ENCODE results near the gene SNRPA1.

The SNRPA1 gene

DNA sequence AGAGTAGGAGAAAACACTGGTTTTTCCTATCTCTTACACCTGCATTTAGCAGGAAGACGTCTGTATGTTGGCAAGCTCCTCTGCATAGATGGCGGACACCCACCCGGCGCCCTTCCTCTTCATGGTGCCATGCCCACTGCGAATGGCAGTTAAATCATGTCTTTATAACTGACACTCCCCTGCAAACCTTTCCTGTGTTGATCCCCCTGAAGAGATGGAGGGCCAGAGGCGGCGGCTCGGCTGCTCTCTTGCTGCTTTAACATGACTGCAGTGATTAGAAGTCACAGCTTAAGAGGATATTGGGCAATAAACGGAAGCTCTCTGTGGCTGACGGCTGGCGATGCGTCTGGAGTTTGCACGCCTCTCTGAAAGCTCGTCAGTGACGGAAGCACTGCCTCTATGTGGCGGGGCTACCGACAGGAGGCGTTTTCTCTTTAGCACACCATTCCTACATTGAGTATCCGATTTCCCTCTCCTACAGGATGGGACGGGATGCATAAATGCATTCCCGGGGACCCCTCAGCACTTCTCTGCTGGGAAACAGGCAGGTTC is 25.5 kb upstream of the SNRPA1 start:
- in situ Hi-C loops (cut with HindIII; ENCODE audit: low sequenced_read_pairs): no loop called here

DNA sequence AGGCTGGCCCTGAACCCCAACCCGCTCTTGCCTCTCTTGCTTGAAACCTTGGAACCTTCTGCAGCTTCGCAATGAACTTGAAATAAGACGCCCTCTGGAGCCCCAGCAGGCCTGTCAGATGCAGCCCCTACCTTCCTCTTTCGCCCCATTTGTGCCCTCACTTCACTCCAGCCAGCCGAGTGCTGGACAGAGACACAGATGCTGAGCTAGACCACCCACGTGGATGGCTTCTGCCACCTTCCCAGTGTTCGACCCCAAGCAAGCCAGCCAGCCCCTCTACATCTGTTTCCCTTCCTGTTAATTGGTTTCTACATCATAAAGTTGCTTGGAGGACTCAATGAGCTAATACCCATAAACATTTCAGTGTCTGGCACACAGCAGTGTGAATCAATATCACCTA is 23.8 kb upstream of the SNRPA1 start:
- in situ Hi-C loops (cut with HindIII; ENCODE audit: low sequenced_read_pairs): loop anchor here (5.0 kb wide), 1 partner anchor 43 kb away; no protein-coding TSS in a partner anchor

DNA sequence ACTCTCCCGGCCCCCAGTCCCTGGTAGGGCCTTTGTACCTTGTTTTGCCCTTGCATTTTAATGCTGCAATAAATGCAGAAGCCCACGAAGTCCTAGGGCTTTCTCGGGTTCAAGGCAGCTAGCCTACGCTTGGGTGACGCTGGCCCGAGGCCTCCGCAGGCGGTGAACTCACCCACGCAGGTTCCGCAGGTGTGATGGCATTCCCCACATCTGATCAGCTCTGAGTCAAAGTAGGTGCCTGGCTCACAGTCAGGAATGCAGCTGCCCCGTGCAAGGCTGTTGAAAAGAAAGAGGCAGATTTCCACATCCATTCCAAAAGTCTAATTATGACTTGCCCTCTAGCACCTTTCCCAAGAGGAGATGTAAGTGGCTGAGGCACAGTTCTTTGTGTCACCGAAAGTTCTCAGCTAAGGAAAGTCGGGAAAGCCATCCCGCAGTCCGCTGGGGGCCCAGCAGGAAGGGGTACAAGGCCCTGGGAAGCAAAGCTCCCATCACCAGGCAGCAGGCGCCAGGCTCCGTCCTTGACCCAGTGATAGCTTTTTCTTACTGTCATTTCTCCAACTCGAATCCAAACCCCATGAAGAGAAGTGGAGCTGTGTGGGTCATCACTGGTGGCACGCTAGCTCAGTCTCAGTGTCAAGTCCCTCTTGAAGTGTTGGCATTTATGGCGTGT is 23.2 kb upstream of the SNRPA1 start:
- in situ Hi-C loops (cut with HindIII; ENCODE audit: low sequenced_read_pairs): loop anchor here (5.0 kb wide), 1 partner anchor 44 kb away; no protein-coding TSS in a partner anchor

DNA sequence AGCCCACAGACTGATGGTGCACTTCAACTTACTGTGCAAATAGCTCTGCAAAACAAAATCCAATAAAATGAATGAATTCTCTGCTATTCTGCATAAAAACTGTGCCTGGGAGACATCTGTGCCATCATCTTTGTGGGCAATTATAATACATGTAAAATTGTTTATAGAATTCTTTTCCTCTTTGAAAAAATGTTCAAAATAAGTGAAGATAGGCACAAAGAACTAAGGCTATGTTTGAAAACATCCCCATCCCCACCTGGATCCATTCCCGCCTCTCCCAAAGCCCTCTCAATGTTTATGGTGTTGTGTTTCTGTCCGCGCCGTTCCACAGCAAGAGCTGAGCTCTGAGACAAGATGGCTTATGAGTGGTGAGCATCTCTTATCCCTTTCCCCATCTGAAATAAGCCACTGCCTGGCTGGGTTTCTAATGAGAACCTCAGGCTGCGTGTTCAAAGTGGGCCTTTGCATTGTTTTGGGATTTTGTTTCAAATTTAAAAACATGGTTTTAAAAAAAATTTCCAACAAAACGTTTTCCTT is 22.4 kb upstream of the SNRPA1 start:
- in situ Hi-C loops (cut with HindIII; ENCODE audit: low sequenced_read_pairs): loop anchor here (5.0 kb wide), 1 partner anchor 45 kb away; no protein-coding TSS in a partner anchor

DNA sequence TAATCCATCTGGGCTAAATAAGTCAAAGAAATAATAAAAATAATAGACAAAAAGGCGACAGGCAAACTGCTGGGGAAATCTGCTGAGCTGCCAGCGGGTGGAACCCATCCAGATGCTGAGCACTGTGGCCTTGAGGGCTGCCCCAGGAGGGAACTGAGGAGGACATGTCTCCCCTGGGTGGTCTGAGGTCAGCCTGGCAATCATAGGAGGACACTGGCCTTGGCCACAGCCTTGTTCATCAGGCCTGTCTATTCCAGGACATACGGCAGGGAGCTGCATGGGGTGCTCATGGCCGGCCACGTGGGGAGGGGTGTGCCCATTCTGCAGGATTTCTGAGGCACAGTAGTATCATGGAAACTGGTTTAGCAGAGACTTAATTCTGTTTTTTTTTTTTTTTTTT is 21.5 kb upstream of the SNRPA1 start:
- in situ Hi-C loops (cut with HindIII; ENCODE audit: low sequenced_read_pairs): loop anchor here (5.0 kb wide), 1 partner anchor 46 kb away; no protein-coding TSS in a partner anchor

DNA sequence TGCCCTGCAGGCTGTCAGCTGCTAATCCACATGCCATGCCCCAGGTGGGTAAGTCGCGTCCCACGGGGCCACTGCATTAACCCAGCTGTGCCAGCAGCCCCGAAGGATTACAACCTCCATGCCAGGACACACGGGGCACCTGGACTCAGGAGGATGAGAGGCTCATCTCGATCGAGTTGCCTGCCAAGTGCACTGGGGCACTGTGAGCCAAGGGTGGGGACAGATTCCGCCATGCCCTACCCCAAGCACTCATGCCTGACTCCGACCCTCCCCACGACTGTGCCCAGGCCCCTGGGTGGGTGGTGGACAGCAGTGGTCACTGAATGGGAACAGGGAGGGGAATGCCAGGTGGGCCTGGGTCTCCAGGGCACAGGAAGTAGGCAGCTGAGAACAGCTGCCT is 20.7 kb upstream of the SNRPA1 start:
- in situ Hi-C loops (cut with HindIII; ENCODE audit: low sequenced_read_pairs): loop anchor here (5.0 kb wide), 1 partner anchor 47 kb away; no protein-coding TSS in a partner anchor

DNA sequence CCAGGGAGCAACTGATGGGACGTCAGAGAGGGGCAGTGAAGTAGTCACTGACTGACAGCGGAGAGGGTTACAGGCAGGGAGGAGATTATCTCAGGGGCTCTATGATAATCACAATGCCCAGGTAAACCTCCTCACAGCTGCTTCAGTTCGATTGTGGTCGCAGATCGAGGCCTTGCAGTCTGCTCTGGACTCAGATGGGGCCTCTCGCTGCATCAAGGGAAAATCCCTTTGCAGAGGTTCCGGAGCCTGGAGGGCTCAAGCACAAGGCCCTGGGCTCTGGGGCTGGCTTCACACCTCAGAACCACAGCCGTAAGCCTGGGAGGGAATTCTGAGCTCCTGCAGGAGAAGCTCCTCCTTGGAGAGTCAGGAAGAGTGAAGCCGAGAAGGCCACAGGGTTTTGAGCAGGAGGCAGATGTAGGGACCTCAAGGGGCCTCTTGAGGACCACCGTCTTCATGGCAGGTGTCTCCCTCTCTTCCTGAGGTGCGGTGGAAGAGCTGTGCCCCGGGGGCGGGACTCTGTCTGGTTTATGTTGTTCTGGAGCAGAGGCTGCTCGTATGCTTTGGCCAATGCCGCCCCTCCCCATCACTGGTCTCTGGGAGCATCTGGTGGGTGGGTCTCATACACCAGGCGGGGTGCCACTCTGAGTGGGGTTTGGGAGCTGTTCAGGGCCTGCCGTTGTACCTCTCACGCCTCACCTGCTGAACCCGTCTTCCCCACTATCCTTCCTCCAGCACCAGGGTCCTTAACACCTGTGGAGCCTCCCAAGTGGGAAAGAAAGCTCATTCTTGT is 19.5 kb upstream of the SNRPA1 start:
- in situ Hi-C loops (cut with HindIII; ENCODE audit: low sequenced_read_pairs): loop anchor here (5.0 kb wide), 1 partner anchor 48 kb away; no protein-coding TSS in a partner anchor

DNA sequence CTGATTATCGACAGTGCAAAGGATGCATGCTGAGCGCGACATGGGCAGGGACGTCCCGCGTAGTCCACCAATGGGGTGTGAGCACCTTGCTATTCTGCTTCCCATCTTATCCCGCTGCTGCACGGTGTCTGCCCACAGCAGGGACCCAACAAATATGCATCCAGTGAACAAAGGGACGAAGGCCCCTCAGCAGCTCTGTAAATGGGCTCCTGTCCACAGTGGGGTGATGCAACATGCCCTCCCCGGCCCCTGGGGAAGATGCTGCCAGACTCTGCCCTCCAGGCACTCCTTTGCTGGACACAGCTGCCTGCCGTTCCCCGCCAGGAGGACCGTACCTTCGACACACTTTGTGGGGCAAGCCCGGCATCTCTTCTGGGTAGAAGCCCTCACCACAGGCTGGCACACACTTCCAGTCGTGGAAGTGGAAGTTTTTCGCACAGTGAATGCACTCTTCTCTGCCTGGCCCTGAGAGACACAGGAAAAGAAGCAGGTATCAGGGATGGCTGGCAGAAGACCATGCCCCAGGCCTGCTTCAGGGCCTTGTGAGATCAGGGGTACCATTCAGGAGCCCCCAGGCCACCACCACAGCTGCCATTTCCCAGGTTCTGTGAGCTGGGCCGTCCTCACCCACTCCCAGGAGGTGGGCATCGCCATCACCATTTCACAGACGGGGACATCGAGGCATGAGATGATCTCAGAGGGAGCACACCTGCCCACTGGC is 18.2 kb upstream of the SNRPA1 start:
- in situ Hi-C loops (cut with HindIII; ENCODE audit: low sequenced_read_pairs): no loop called here

DNA sequence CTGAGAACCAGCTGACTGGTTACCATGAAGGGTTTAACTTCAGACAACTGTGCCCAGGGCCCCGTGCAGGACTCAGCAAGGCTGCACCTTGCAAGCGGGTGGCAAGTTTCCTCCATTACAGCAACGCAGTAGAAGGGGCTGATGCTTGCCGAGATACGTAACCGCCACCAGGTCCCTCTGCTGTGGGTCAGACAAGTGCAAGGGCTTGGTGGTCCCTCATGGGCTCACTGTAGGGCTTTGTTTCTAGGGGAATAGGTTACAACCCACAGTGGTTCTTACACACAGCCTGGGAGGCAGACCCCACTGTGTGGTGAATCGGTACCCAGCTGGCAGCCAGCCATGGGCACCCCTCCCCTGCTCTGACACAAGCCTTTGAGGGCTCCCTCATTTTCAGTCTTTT is 15.5 kb upstream of the SNRPA1 start:
- in situ Hi-C loops (cut with HindIII; ENCODE audit: low sequenced_read_pairs): no loop called here

DNA sequence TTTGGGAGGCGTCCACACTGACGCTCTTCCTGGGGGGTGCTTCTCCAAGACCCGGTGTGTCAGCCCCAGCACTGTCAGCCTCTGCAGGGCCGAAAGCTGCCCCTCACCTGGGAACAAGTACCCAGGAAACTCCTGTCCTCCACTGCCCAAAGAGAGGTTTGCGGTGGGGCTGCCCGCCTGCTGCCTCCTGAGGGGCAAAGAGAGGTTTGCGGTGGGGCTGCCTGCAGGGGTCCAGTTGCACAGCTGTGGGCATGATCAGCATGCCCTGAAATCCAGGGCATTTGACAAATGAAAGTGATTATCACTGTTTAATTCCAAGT is 15.1 kb upstream of the SNRPA1 start:
- in situ Hi-C loops (cut with HindIII; ENCODE audit: low sequenced_read_pairs): no loop called here

DNA sequence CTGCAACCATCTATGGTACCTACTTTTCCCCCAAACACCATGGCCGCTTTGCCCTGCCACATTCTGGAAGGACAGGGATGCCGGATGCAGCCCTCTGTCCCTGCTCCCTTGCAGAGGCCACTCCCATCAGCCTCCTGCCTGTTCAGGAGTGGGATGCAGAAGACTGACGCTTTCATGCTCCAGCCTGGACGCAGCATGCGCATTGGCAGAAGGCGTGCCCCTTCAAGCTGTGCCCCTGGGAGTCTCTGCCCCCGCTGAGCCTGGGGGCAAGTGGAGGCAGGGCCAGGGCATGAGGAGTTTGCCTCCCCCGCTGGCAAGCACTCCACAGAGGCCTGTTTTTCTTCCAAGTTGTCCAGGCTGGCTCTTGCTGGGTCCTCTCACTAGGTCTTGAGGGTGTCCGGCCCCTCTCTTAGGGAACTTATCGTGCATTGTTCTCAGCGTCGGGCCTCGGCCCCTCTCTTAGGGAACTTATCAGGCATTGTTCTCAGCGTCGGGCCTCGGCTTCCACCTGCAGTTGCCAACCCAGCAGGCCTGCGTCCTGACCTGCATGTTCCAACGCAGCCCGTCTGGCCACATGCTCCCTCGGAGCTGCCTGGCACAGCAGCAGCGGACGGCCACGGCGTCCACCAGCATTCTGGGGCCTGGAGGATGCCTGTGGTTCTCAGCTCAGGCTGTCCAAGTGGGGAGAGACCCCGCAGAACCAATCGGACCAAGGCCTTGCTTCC is 14.6 kb upstream of the SNRPA1 start:
- in situ Hi-C loops (cut with HindIII; ENCODE audit: low sequenced_read_pairs): no loop called here

DNA sequence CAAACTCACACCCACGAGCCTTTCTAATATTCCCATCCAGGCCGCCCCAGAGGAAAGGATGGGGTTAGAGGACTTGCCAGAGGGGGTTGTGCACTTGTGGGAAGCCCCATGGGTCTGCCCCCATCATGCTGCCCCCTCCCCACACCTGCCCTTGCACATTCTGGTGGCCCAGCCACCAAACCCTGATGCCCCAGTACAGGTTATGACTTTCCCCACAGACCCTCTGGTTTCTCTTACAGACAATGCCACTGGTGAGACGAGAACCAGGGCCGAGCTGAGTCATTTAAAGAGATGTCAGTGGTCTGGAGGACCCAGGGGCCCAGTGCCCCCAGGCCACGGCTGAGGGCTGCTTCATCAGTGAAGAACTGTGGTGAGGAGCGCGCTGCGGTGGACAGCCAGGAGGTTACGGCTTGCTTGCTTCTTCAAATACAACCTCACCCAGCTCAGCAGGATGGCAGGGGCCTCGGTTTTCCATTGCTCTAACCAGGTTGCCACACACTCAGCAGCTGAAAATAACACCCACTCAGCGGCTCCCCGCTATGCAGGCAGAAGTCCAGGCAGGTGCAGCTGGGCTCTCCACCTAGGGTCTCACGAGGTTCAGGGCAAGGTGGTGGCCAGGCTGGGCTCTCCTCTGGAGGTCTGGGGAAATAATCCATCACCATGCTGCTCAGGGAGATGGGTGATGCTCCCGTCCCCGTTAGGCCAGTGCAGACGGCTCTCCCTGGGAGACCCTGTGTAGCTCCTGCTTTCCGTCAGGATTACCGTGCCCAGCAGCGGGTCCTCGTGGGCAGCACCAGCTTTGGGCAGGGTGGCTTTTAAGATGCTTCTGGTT is 13.8 kb upstream of the SNRPA1 start:
- in situ Hi-C loops (cut with HindIII; ENCODE audit: low sequenced_read_pairs): no loop called here

DNA sequence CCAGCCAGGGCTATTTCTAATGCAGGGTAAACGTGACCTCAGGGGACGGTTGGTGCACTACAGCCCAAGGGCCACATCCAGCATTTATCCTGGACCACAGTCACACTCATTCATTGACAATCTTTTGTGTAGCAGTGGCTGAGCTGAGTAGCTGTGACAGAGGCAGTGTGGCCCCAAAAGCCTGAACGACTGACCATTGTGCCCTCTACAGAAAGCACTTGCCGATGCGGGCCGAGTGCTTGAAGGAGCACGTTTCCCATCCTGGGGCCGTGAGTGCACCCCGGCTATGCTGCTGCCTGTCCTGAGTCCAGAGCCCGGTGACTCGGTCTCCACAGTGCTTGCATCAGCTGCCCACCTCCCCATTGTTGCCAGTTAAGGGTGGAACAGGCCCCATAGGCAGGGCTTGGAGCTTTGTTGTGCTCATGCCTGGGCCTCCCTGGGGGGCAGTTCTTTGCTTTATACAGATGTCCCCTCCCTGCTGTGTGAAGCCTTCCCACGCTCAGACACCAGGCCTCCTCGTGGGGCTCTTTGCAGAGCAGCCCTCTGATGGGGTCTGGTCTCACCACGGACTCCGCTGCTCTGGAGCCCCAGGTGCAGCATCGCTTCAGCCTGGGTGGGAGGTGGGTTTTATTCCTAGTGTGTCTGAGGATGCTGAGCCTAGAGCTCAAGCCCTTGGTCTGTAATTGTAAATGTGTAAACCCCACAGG is 13.0 kb upstream of the SNRPA1 start:
- in situ Hi-C loops (cut with HindIII; ENCODE audit: low sequenced_read_pairs): no loop called here

DNA sequence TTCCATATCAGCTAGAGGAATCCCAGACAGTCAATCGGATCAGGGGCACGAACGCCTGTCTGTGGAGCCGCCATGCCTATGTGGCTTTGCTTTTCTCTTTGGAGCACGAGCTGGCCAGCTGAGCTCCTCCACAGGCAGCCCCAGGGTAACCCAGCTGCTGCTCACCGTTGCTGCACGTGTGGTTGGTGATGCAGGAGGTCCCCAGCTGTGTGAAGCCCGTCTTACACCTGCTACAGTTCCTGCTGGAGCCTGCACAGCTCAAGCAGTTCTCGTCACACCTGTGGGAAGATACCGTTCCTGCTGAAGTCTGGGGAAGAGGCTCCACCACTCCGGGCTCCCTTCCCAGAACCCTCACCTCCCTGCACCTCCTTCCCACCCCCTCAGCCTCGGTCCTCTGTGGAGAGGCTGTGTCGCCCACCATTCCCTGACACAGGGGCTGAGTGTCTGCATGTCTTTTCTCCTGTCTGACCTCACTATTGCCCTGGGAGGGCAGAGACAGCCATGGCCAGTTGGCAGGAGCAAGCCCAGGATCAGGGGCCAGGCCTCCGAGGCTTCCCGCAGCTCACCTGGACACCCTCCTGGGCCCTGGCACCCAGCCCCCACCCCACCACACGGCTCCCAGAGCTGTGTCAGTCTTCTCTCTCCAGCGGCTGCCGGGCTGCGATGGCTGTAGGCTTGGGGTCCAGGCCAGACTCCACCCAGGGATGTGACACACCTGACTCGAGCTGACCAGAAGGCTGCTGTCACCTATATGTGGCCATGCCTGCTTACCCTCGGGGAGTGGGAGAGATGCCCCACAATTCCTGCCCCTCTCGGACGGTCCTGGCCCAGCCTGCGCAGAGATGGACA is 12.2 kb upstream of the SNRPA1 start:
- in situ Hi-C loops (cut with HindIII; ENCODE audit: low sequenced_read_pairs): no loop called here

DNA sequence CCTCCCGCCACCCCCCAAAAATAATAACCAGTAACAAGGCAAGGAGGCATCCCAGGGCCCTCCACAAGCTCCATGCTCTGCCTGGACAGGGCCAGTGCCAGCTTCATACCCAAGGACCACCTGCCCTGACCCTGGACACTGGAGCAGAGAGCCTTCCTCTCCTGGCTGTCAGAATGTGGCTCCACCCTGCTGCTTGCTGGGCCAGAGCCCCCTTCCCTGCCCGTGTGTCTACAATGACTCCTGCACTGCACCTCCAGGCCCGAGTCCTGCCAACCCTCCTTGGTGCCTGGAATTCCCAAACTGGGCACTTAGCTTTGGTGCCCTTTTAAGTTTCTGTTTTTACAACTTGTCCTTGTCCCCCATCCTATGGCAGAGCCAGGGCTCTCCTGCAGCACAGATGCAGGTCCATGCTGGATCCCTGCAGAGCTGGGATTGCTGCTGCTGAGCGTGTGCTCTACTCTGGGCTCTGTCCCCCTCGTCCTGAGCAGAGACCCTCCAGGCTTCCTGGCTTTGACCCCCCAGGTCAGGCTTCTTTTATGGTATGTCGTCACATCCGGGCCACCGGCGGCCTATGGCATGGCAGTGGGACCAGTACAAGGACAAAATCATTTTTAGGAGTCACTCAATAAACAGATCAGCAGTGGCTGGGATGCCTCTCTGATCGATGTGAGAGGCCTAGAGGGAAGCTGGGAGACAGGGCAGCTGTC is 11.4 kb upstream of the SNRPA1 start:
- in situ Hi-C loops (cut with HindIII; ENCODE audit: low sequenced_read_pairs): no loop called here

DNA sequence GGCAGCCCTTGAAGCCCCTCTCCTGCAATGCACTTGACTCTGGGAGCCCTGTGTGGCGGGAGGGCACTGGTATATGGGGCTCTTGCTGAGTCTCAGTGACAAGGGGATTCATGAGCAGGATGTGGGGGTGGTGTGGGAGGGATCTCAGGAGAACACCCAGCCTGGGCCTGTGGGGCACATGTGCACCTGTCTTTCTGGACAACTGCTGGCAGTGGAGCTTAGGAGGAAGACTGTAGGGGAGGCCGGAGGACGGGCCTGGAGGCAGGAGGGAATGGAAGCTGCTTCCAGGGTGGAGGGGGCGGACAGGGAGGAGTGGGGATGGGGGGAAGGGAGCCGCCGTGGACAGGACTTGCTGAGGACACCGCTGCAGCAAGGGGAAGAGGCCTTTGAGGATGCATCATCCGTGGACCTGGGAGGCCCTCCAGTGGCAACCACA is 10.8 kb upstream of the SNRPA1 start:
- in situ Hi-C loops (cut with HindIII; ENCODE audit: low sequenced_read_pairs): no loop called here

DNA sequence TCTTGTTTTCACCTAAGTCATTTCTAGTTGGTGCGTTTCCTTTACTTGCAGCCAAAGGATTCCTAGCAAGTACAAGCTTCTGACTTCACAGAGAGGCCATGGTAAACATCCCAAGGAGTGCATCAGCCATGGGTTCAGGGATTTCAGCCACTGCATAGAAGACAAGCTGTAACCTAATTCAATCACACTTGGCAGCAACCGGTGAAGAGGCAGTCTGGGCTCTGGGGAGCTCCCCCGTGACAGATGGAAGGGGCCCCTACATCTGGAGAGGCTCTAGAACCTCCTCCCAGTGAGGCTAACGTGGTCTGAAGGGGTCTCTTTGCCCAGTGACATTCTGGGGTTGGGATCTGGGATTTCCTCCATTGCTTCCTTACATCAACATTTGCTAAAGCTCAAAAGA is 8.4 kb upstream of the SNRPA1 start:
- in situ Hi-C loops (cut with HindIII; ENCODE audit: low sequenced_read_pairs): no loop called here
